ENCODE results near the gene SLC25A26.

SLC25A26 gene

DNA sequence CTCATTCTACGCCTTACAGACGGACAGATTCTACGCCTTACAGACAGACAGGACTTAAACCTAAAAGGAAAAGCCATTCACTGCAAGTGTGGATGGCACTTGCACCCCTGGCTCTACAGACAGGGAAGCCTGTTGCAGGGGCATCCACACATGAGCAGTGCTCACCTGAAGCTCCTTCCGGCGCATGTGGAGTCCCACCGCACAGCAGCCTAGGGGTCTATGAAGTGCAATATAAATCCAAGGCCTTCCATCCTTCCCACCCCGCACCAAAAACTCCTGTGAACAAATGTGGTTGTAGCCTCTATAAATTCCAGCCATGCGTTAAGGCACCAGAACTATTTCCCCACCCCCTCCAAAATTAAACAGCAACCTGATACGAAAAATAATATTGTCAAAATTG, 158.8 kb downstream of the SLC25A26 start:
- DNase-seq, result no peak

DNA sequence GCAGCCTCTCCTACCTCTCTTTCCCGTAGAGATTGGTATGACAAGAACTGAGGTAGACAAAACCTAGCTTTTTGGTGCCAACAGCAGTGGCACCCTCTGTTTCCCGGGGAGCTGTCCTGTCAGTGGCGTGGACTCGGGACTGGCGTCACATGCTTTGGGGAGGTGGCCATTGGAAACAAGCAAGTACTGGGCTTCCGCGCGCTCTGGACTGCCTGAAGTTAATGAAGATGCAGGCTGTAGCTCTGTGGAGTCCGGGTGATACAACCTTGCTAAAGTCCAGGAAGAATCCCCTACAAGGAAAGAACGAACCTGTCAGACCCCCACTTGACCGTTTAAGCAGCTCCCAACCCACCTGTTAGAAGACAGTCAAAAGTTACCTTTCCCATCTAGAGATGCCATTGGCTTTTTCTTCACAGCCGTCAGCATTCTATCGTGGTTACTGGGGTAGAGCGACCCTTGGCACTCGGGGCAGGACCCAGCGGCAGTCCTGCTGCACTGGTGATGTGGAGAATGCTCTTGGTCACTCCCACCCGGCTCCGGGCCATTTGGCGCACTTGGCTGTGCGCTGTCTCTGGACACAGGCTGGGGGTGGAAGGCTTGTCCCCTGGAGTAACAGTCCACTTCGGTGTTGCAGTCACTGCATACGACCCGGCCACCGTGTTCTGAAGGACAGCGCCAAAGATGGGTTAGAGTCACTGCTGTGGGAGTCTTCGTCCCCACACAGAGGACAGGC, 159.6 kb downstream of the SLC25A26 start:
- DNase-seq, result no peak

DNA sequence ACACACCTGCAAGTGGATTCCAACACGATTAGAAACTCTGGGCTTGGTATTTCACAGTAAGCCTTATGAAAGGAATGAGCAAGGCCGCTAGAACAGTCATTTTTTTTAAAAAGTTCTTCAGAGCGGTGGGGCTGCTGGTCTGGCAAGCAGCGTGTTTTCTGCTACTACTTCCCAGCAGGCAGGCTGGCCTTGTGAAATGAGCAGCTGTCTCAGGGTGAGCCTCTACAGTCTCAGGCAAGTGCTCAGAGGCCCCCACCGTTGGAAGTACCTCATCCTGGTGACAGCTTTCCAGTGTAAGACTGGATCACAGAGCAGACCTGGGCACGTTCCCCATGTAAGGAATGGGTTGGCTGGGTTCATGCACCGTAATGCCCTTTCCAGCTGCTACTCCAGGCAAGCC, 160.8 kb downstream of the SLC25A26 start:
- no peak for DNase-seq

DNA sequence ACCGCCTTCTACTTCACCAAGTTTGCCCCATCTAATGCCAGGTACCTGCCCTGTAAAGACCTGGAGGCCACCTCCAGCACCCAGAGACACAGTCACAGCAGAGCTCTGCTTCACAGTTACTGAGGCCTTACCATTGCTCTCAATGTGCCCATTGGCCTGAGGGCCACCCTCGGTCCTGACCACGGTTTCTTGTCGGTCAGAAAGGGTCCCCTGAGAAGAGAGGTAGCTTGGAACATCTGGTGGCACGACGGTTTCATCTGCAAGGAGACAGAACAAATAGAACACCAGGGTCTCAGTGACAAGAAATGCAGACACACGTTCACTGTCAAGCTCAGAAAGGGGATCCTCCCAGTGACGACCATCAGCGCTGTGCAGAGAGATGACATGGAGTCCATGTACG, 161.3 kb downstream of the SLC25A26 start:
- no peak for DNase-seq

DNA sequence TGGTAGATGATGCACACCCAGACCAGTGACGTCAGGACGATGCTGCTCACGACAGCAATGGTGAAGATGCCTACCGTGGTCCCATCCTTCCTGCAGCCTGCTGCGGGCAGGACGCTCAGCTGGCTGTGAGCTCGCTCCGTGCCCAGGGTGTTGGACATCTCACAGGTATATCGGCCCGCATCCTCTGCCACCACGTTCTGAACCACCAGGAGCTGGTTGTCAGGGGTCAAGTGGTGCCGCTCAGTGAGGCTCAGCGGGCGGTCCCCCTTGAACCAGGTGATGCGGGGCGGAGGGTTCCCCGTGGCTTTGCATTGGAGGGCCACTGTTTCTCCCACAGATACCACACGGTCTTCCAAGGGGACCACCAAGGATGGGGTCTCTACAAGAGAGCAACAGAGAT, 162.2 kb downstream of the SLC25A26 start:
- DNase-seq, result no peak

DNA sequence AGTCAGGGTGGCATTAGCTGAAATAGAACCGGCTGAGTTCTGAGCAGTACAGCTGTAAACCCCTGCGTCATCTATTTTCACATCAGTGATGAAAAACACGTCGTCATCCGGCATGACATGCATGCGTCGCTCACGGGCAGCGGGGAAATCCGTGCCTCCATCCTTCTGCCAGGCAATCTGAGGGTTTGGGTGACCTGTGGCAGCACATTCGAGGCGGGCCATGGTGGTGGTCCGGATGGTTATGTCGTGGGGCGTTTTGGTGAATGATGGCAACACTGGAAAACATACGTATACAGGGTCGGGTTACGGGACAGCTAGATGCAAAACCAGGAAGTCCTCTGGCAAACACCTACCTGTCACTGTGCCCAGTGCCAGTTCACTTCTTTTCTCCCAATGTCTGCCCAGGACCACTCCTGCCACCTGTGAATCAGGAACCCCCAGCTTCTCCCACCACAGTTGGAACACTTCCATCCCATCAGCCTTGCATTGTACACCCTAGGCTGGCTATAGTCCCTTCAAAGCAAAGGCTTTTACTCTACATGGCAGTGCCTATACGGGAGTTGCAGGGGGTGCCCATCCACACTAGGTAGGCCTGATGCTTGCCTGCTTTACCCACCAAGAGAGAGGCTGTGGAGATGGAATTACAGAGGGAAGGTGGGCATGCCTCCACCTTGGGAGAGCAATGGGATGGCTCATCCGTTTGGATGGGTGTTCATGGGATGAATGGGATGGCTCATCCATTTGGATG, 163.4 kb downstream of the SLC25A26 start:
- no peak for DNase-seq

DNA sequence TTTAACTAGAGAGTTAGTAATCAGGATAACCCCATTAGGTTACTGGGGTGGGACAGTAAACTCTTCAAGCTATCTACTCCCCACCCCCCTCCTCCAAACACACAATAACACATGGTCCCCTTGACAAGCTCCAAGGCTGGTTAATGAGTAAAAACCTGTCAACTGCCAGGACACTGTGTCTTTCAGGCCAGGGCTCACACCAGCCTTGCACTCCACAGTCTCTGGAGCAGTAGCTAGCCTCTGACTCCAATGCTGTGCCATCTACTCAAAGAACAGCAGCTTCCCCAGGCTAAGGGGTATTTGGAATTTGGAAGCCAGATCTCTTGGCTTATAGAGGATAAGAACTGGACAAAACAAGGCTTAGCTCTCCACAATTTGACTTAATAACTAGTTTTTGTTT, 164.3 kb downstream of the SLC25A26 start:
- no peak for DNase-seq

DNA sequence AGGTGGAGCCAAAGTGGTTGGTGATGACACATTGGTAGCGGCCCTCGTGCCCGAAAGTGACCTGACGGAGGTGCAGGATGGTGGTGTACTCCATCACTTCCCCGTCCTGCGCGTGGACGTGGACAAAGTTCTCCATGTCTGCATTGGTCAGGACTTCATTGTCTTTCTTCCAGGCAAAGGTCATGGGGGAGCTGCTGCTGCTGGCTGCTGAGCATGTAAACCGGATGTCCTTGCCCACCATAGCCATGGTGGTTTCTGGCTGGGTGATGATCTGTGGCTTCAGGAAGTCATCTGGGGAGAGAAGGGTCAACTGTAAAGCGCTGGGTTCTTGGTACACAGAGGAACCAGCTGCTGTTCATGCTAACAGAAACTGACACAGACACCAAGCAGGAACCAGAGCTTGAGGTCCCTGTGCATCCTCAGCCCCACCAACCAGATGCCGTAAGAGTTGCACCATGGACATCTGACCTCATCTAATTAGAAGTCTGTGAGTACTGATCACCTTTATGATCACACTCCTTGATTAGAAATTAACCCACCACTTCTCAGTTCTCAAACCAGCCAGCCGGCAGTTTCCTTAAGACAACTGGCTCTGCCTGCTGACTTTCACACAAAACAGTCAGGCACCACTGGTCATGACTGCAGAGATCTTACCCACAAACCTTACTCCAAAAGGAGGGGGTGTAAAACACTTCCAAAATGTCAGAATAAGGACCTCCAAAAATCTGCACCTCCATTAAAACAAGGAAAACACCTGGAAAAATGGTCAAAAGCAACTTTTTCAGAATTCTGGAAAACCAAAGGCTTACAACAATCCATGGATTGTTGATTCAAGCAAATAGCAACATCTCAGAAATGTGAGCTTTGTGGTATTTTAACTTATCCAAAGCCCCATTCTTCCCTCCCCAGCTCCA, 165.5 kb downstream of the SLC25A26 start:
- no peak for DNase-seq

DNA sequence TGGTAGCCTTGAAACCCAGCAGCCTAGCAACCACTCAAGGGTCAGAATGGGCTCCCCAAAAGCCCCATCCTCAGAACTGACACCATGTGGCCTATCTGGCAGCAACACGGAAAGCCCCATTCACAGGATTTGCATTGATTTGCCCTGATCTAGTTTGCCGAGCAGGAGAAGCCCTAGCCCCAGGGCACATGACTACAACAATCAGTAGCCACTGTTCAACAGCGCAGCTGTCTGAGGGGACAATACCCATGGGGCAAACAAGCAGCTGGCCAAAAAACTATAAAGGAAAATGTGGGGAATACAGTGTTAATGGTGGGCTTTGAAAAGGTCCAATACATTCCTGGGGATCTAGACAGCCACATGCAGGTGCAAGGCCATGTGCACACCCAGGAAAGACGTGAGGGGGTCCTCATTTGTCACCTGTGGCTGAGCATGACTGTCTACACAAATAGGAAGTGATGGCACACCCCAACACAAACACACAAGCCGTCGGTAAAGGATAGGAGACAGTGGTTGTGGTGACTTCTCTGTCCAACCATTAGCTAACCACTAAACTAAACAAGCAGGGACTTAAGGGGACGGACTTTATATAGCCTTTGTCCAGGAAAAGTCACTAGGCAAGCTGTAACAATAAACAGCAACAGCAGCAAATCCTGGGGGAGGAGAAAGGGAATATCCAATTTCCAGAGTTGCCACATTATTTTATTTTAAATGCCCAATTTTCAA, 166.3 kb downstream of the SLC25A26 start:
- DNase-seq, result no peak

DNA sequence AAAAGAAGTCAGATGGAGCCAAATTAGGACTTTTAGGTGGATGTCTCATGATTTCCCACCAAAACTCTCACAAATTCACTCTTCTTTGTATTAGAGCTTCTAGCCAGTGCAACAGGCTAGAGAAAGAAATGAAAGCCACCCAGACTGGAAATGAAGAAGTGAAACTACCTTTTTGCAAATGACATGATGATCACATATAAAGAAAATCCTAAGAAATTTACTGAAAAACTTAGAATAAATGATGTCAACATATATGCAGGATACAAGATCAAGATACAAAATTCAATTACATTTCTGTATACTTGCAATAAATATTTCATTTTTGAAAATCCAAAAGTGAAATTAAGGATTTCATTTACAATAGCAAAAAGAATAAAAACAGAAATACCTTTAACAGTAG, 169.2 kb downstream of the SLC25A26 start:
- no peak for DNase-seq

DNA sequence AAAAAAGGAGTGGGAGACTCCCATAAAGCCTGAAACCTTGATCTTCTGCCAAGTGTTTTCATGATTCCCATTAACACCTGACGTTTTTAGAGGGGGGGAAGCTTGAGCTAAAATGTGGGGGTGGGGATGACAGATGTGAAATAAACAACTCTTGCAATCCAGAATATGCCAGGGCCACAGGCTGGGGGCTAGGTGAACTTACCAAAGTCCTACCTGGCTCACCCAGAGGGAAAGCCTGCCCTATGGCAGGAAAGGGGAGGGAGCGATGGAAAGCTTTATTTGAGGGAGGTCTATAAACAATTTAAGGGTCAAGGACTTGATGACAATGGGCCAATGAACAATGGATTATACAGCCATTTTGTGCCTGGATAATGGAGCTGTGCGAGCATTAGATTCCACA, 171.7 kb downstream of the SLC25A26 start:
- no peak for DNase-seq

DNA sequence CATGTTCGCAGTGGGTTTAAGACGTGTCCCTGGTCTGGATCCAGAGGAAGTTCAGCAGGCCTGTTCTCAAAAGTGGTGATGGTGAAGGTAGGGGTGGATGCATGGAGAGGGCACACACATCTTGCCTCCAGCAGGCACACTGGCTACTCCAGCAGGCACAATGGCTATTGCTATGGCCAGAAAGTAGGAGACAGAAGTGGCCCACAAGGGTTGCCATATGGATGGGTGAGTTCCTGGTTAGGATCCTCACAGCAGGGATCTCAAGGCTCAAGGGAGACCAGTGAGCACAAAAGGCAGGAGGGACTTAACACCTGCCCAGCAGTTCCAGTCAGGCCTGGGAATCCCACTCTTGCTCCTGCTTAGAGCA, 172.1 kb downstream of the SLC25A26 start:
- no peak for DNase-seq

DNA sequence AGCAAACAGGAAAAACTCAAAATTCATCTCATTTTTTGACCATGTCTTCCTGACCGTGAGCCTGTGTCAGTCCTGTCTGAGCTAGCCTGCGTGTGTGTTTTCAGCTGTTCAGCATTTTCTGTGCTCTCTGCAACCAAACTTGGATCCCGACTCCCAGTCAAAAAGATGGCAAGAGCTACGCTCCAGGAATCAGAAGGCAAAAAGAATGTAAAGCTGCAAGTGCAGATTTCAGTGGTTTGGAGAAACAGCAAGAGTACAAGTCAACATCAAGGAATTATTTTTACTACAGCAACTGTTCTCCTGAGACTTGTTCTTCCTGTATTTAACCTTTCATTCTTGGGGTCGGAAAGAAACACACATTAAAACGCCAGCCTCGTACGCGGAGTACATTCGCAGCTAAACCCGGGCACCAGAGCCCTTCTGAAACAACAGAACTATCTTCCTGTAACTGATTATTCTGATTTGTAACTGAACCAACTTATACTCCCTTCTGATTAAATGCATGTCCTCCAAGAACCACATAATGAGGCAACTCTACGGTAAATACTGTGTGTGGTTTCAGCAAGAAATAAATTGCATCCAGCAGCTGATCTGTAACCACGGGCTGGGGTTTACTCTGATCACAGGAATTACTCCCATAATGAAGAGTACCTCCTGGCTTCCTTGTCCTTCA, 172.7 kb downstream of the SLC25A26 start:
- DNase-seq, result no peak

DNA sequence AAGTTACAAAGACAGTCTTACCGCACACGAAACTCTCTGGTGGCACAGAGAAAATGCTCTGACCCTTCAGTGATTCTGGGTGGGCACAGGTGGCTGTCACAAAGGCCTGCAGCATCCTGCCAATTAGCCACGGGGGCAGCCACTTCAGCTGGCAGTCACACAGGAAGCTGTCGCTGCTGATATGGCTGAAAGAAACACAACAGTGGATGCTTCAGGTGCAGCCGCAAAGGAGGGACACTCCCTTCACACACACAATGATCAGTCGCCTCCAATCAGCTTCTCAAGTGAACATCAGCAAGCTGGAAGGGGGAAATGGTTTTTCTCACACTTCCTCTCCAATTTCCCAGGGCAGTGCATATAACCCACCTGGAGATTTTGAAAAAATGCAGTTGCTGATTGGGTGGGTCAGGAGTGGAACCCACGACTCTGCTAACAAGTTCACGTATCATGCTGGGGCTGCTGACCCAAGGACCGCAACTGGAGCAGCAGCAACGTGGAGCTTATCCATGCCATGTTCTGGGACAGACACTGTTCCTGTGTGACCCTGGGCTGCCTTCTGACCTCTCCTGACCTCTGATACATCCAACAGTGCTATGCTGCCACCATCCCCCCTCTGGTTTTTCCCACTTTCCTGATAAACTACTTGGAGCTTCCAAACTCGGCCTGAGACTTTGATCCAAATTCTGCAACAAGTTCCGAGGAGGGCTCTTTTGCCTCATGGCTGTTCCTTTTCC, 173.4 kb downstream of the SLC25A26 start:
- DNase-seq, result peak; percentile 34

DNA sequence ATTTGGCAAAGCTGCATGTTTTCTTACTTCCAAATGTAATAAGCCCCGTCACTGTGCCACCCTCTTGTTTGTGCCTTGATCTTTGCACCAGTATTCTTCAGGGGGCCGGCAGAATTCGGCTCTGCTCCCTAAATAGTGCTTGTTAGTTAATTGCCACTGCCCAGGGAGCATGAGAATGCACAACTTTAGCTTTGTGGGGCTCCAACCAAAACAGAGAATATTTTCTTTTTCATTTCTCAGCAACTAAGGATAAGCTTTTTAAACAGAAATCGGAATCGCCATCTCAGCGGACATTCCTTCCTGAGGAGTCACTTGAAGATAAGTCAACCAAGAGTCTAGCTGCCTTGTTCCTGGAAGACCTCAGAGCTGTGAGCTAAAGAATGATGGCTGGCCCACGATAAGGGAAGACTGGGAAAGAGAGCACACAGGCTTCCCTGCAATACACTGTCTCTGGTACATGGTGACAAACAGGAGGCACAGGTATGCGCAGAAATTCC, 174.0 kb downstream of the SLC25A26 start:
- no peak for DNase-seq

DNA sequence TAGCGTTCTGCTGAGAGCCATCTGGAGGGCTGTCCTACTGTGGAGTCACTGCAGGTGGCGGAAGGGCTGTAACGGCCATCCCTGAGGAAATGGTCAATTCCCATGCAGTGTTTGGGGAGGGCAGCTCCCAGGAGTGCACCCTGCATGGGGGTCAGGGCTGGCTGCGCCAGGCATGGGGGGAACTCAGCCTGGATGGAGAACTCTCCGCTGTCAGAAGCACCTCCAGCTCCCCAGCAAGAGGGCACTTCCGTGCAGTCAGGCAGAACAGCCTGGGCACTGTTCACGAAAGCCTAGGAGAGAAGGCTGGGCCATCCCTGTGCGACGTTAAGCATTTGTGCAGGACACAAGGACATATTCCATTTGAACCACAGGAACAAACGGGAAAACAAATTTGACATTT, 174.8 kb downstream of the SLC25A26 start:
- DNase-seq, result no peak

DNA sequence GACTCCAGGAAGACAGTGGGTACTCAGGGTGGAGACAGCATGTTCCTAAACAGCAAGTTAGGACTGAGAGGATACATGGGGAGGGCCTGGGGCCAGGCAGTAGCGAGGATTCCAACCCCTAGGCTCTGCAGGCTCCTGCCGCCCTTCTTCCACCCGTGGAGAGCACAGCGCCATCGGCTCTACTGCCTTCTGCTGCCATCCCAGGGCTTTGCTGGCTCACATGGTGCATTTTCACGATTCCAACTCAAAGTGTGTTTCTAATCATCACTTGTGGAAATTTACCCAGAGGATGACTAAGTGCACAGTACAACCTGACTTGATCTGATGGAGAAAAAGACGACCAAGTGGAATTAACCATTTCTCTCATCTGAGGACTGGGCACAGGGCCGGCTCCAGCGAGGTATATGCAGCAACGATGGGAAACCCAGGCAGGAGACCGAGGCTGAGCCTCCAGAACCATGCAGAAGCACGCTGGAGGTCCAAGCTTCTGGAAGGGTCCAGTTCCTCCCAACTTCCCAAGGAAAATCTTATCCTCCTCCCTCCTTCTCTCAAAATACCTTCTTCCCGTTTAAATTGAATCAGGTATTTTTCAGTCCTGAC, 175.5 kb downstream of the SLC25A26 start:
- no peak for DNase-seq

DNA sequence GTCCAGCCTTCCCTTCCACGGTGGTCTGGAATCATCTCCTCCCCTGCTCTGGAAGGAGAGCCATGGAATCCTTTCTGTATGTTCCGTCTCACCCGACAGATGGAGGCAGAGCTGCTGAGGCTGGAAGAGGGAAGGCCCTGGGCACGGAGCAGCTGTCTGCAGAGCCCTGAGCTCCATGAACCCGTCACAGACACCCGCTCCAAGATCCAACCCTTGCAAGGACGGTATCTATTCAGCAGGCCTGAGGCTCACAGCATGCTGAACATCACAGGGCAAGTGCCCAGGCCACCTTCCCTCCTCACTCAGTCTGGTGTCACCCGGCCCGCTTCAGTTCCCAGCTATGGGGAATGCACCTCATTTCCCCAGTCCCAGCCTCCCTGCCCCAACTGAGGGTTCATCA, 176.1 kb downstream of the SLC25A26 start:
- DNase-seq, result no peak

DNA sequence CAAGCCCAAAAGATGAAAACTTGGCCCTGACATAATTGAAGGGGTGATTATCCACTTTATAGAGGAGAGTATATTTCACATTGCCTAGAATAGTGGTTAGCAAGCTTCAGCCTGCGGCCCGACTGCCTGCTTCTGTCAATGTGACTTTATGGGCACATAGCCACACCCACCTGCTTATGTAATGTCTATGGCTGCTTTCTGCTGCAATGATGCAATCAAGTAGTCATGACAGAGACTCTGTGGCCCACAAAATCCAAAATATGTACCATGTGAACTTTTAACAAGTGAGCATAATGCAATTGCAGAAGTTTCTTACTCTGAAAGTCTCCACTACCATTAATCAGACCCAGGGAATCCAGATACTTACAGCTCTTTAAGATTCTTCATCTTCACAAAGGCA, 176.9 kb downstream of the SLC25A26 start:
- DNase-seq, result no peak

DNA sequence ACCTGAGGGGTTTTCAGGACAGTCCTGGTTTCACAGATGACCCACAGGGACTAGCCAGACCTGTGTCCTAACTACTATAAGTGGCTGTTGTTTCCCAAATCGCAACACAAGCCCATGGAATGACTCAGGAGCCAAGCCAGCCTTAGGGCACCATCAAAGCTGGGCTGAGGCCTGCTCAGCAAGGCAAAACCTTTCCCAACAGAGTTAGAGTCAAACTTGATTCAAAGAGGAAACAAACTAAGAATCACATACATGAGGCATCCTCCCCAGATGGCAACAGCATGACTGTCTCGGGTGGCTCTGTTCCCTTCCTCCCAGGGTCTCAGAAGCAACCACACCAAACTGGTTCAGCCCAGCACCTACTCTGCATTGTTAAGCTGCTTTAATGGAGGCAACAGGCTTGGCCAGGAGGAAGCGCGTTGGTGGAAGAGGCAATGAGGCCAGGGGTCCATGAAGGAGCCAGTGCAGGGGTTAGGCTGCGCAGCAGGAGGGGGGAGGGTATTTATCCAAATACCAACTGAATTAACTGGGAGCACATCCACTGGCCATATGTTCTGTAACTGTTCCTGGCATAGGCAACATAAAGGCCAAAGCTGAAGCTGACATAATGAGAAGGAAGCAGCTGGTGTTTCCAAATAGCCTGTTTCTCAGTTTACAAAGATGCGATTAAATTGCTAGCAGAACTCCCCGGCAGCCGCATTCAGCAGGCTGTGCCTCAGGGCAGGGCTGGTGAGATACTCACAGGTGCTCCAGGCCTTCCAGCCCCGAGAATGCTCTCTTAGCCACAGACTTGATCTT, 177.6 kb downstream of the SLC25A26 start:
- no peak for DNase-seq
